Fibroblast of peridontal ligament (primary cell): ENCODE measurements around the gene COL15A1.

Source experiments
- DNase-seq: peaks from one replicate; pipeline ENCODE4 v3.0.0-alpha.2; 2010; ENCODE audit errors: extremely low read depth

The COL15A1 gene

DNA sequence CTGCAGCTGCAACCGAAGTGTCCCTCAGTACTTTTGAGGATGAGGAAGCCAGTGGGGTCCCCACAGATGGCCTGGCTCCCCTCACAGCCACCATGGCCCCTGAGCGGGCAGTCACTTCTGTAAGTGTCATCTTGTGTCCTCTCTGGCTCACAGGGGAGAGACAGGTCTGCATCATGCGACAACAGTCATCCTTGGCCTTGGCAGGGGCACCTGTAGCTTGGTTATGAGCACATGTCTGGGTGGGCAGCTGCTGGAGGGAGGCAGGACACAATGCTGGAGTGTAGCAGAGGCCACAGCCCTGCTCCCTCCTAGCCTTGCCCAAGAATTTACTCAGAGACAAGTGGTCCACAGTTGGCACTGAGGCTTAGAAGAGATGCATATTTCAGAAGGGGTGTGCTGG lies 71.7 kb downstream of the COL15A1 start:
- no peak for DNase-seq

DNA sequence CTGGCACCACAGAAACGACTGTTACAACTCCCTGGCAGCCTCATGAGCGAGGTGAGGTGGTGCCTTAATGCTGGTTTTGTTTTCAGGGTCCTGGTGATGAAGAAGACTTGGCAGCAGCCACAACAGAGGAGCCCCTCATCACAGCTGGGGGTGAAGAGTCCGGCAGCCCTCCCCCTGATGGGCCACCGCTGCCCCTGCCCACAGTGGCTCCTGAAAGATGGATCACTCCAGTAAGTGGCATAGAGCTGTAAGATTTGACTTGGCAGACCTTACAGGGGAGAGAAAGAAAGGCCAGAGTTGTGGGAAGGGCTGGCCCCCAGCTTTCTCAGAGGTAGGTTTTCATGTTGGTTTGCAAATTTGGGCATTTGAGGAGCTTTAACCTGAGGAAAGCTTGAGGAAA lies 72.2 kb downstream of the COL15A1 start:
- no peak for DNase-seq

DNA sequence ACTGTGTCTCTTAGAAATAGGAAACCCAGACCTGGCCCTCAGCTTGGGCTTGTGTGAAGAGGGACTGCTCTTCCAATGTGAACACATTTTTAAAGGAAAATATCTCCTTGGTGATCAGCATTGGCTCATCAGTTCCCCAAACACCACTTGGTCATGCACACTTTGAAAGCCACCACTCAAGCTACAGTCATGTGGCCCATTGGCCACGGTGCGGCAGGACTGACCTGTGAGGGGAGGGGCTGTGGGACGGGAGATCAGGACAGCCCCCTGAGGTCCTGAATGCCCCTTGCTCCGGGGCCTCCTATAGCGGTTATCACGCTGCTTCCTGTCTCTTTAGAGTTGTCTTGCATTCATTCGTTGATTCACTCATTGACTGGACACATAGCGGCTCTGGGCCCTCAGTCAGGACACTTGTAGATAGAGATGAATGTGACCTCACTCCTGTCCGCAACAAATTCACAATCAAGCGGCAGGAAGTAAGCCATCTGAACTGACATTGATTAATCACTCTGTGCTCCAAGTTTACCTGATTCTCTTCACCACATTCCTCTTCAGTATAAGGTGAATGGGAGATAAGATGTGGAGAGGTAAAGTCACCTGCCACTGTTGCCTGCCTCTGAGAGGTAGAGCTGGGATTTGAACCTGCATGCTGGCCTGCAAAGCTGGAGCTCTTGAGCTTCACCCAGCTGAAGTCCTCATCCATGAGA lies 73.1 kb downstream of the COL15A1 start:
- DNase-seq: no peak

DNA sequence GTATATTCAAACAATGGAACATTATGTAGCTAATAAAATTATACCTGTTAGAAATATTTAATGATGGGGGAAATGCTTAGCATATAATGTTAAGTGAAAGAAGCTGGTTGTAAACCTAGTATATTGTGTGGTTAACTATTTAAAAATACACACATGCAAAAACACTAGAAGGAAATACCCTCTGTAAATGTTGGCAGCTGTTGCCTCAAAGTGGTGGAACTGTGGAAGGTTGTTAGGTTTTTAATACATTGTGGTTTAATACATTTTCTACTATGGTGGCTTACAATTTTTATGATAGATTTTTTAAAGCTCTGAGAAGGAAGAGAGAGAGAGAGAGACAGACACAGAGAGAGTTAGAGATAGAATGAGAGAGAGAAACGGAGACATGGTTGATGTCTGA lies 74.9 kb downstream of the COL15A1 start:
- DNase-seq: no peak

GRCh38 chr9:99019510-99020331 lies 76.0 kb downstream of the COL15A1 start:
- peak; percentile 99 for DNase-seq

- DNase-seq: no peak
Observed at GRCh38 chr9:99020786-99021436, 77.2 kb downstream of the COL15A1 start.

DNA sequence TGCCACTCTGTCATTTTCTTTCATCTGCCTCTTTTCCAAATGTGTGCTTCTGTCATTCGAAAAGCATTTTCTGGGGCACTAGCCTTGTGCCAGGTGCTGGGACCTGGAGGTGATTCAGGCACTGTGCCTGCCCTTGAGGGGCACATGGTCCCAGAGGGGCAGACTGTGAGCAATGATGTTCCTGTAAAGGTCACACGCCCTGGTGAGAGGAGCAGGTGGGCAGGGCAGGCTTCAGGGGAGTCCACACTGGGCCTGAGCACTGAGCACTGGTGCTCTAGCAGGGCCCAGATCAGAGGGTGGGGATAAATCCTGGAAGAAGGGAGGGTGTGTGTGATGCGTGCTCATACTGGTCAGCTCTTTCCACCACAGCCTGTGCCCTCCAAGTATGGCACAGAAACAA lies 77.8 kb downstream of the COL15A1 start:
- DNase-seq: no peak

GRCh38 chr9:99023231-99023630 lies 79.5 kb downstream of the COL15A1 start:
- no peak for DNase-seq

DNA sequence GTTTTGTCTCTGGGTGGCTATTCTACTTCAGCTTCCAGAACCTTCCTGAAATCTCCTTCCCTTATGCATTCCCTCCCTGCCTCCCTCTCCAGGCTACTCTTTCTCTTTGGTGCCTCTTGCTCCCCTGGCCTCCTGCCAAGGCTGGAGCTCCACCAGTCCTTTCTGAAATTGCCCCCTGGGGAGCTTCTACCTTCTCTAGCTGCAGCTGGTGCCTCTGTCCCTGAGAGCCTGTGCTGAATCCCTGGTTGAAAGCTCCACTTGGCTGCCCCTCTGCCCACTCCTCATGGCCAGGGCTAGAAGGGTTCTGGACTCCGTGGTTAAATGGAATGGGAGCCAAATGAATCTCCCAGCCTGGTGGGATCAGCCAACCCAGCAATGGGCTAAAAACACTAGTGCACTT lies 80.1 kb downstream of the COL15A1 start:
- peak; percentile 47 for DNase-seq

- DNase-seq: no peak
Observed at GRCh38 chr9:99024959-99025358, 81.3 kb downstream of the COL15A1 start.

DNA sequence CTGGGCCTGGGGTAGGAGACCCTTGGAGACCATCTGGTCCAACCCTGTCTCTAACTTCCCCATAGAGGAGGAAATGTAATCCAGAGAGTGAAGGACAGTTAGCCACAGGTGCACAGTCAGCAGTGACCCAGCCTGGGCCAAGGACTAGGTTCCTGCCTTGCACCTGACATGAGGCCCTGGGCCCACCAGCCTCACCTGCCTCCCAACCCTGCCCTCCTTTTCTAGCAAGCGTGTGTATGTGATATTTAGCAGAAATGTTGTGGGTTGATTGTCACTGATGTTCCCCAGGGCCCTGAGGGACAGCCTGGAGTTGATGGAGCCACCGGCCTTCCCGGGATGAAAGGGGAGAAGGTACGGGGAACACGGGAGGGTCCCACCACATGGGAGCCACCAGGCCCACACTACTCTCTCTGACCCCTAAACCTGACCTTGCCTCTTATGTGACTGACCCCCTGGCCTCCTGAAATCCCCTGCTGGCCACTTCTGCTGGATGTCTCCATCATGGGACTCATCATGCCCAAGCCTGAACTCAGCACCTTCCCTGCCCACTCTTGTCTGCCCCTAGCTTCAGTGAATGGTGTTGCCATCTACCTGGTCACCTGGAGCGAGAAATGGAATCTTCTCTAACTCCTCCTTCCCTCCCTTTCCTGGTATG lies 82.0 kb downstream of the COL15A1 start:
- no peak for DNase-seq

DNA sequence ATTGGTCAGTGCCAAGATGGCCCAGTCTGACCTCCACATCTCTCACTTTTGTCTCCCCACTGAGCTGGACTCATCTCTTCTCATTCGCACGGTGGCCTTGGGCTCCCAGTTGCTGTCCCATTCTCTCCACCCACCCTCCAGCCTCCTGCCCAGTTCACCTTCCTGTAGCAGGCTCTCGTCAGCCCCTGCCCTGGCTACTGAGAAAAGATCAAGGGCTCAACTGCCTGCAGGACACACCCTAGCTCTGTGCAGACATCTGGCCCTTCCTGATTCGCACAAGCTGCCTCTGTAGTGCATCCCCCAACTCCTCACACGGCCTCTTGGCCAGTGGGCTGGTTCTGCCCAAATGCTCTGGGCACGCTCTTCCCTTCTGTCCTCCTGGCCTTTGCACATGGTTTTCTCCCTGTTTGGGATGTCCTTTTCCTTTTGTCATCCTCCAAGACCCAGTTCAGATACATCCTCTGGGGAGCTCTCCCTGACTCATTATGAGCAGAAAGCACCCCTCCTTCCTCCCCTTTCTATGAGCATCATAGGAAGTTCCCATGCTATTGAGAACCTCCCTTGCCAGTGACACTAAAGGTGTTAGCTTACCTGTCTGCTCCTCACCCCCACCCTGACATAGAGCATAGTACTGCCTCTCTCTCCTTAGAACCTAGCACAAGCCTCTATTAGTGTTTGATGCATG lies 82.7 kb downstream of the COL15A1 start:
- DNase-seq: no peak

GRCh38 chr9:99026956-99027298 lies 83.2 kb downstream of the COL15A1 start:
- no peak for DNase-seq

GRCh38 chr9:99027443-99027842 lies 83.7 kb downstream of the COL15A1 start:
- DNase-seq: no peak

- DNase-seq: no peak
Observed at GRCh38 chr9:99029083-99029645, 85.5 kb downstream of the COL15A1 start.

DNA sequence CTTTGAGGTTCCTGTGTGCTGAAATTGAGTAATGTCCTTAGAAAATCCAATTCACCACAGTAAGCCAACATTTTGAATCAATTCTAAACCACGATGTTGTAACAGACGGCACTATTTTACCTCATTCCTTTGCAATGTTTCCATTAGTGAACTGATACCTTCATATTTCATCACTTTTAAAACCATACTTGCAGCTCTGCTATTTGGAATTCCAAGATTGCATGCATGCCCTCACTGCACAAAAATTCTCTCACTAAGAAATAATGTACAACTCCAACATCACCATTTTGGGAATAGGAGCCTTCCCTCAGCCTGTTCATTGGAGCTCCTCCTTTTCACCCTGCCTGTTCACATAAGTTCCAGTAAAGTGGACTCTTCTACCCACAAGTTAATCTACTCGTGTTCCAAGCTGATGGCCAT lies 86.4 kb downstream of the COL15A1 start:
- DNase-seq: peak; percentile 99

- DNase-seq: no peak
Observed at GRCh38 chr9:99030610-99031109, 87.0 kb downstream of the COL15A1 start.

- no peak for DNase-seq
Observed at GRCh38 chr9:99031319-99031718, 87.6 kb downstream of the COL15A1 start.

DNA sequence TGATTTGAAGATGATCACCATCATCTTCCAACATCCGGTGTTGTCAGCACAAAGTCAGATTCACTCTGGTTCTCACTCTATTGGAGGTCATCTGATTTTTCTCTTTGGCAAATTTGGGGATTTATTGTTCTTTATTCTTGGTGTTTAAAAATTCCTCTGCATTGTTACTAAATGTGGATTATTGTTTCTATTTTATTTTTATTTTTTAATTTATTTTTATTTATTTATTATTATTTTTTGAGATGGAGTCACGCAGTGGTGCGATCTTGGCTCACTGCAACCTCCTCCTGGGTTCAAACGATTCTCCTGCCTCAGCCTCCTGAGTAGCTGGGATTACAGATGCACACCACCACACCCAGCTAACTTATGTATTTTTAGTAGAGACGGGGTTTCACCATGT lies 88.3 kb downstream of the COL15A1 start:
- no peak for DNase-seq

DNA sequence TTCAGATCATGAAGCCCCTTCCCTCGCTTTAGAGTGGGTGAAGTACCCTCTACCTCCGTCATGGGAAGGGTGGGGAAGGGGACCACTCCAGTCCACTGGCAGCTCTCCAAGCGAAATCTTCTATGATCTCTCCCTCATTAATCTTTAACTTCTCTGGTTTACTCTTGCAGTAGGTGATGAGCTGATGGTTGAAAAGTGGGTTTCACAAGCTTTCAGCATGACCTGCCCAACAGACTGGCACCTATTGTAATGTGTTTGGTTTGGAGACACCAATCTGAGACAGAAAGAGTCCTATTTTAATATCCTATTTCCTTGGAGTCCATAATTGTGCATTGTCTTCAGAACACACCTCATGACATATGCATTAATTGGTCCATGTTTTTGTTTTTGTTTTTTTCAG lies 90.4 kb downstream of the COL15A1 start:
- no peak for DNase-seq

GRCh38 chr9:99035313-99035712 lies 91.6 kb downstream of the COL15A1 start:
- no peak for DNase-seq
